Glutamatergic neuron (in vitro differentiated cells): Measurements from ENCODE around the gene NT5C1A. TPM values are rescaled to one million over a fixed set of nuclear protein-coding genes. Genes with fewer than 3 reads are reported as not detected.

Experiments used
- DNase-seq: peaks from one replicate; pipeline ENCODE4 v3.0.0; 2022
- H3K27ac Mint-ChIP-seq: one replicate; pipeline ENCODE4 v1.8.0; 2020; ENCODE audit warnings: mild to moderate bottlenecking, mixed read lengths, inconsistent platforms; ENCODE audit not compliant: unreplicated experiment
- H3K27me3 Mint-ChIP-seq: one replicate; pipeline ENCODE4 v1.8.0; 2020; ENCODE audit warnings: mild to moderate bottlenecking, moderate library complexity, mixed read lengths, inconsistent platforms; ENCODE audit not compliant: unreplicated experiment
- H3K36me3 Mint-ChIP-seq: one replicate; pipeline ENCODE4 v1.8.0; 2020; ENCODE audit warnings: mild to moderate bottlenecking, mixed read lengths, inconsistent platforms; ENCODE audit not compliant: unreplicated experiment
- H3K4me1 Mint-ChIP-seq: one replicate; pipeline ENCODE4 v1.8.0; 2020; ENCODE audit warnings: mild to moderate bottlenecking, low read depth, mixed read lengths, inconsistent platforms; ENCODE audit not compliant: unreplicated experiment
- H3K4me3 Mint-ChIP-seq: one replicate; pipeline ENCODE4 v1.8.0; 2020; ENCODE audit warnings: mild to moderate bottlenecking, mixed read lengths, inconsistent platforms; ENCODE audit not compliant: unreplicated experiment
- H3K9me3 Mint-ChIP-seq: one replicate; pipeline ENCODE4 v1.8.0; 2020; ENCODE audit warnings: mild to moderate bottlenecking, moderate library complexity, mixed read lengths, inconsistent platforms; ENCODE audit not compliant: unreplicated experiment
- total RNA-seq: library from RNA; stranded (reverse); fragmentation: NEBNext Ultra II Directional; extraction: Animal tissue kit (Norgen Biotek cat#: 25700); gene quantifications from one replicate; pipeline ENCODE4 v1.2.1, GENCODE V29; 2021; ENCODE audit not compliant: unreplicated experiment
- TF ChIP-seq, protein P1 (sequence below): fragments of 200-600 bp; sonication (generic); IDR thresholded peaks from one replicate; pipeline ENCODE4 v1.5.0; 2021; ENCODE audit not compliant: partially characterized antibody, unreplicated experiment

Gene NT5C1A
- total RNA-seq, 1 donor from 2014 or later = not detected

- Mint-ChIP-seq H3K27ac (no peak overlapping the region), H3K9me3 (peaks cover 1% of the 10 kb centered on the region), H3K36me3 (no peaks in the 10 kb centered on the region), H3K4me3 (no peak overlapping the region), H3K27me3 (peaks cover 3% of the 10 kb centered on the region), H3K4me1 (peaks cover 26% of the 10 kb centered on the region)
- no peak for DNase-seq
- TF ChIP-seq, protein P1, sequence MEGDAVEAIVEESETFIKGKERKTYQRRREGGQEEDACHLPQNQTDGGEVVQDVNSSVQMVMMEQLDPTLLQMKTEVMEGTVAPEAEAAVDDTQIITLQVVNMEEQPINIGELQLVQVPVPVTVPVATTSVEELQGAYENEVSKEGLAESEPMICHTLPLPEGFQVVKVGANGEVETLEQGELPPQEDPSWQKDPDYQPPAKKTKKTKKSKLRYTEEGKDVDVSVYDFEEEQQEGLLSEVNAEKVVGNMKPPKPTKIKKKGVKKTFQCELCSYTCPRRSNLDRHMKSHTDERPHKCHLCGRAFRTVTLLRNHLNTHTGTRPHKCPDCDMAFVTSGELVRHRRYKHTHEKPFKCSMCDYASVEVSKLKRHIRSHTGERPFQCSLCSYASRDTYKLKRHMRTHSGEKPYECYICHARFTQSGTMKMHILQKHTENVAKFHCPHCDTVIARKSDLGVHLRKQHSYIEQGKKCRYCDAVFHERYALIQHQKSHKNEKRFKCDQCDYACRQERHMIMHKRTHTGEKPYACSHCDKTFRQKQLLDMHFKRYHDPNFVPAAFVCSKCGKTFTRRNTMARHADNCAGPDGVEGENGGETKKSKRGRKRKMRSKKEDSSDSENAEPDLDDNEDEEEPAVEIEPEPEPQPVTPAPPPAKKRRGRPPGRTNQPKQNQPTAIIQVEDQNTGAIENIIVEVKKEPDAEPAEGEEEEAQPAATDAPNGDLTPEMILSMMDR = no peak
These were observed 19.8 kb downstream of the NT5C1A start for GRCh38 chr1:39652105-39652504.

DNA sequence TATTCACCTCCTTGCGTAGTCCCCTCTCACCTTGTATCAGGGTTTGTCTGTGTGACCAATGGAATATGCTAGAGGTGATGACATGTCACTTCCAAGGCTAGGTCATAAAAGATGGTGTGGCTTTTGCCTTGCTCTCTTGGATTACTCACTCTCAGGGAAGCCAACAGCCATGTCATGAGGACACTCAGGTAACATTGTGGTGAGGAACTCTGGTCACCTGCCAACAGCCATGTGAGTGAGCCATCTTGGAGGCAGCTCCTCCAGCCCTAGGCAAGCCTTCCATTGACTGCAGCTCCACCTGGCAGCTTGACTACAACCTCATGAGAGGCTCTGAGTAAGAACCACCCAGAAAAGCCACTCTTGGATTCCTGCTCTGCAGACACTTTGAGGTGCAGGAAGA lies 21.5 kb downstream of the NT5C1A start:
- Mint-ChIP-seq H3K27ac (no peak overlapping the region), H3K4me1 (peaks cover 23% of the 10 kb centered on the region), H3K4me3 (no peak overlapping the region), H3K9me3 (peaks cover 5% of the 10 kb centered on the region), H3K36me3 (no peaks in the 10 kb centered on the region), H3K27me3 (peaks cover 7% of the 10 kb centered on the region)
- DNase-seq = no peak
- TF ChIP-seq, protein P1 = no peak

DNA sequence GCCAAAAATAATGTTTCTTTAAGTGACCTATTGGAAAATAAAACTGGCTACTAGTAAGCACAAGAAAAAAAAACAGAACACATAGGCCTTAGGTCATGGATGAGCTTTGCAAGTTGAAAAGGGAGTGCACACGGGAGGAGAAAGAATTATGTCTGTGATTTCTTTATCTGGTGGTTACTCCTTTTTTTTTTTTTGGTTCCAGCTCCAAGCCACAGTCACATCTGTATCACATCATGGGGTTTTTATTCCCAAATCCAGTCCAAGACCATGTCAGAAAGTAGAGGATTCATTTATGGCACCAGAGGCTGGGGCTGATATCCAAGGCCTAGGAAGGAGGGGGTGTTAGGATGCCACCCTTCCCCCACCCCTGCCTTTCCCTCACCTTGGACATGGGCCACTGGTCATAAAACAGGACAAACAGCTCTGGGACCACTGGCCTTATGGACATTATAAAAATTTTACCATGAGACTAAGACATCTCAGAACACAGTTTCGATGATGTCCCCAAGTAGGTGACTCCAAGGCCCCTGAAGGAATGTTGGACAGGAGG lies 22.2 kb downstream of the NT5C1A start:
- H3K27ac Mint-ChIP-seq = no peak overlapping the region
- peaks cover 7% of the 10 kb centered on the region for H3K27me3 Mint-ChIP-seq
- peaks cover 26% of the 10 kb centered on the region for H3K4me1 Mint-ChIP-seq
- no peak overlapping the region for H3K4me3 Mint-ChIP-seq
- TF ChIP-seq, protein P1 = no peak
- peaks cover 6% of the 10 kb centered on the region for H3K9me3 Mint-ChIP-seq
- DNase-seq = no peak
- H3K36me3 Mint-ChIP-seq = no peaks in the 10 kb centered on the region

DNA sequence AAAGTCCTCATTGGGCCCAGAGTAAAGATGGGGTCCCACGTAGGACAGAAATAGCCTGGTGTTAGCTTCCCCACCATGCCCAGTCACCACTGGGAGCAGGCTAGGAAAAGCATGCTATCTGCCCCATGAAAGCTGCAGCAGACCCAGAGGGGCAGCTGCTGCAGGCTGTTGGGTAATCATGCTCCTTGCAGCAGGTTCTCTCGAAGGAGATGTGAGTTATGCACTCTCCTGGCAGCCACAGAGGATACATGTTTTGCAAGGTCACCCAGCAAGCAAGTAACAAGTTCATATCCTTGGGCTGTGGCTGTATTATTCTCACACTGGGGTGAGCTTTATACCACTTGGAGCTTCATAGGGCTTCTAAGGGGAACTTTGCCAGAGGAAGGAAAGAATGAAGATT lies 23.4 kb downstream of the NT5C1A start:
- TF ChIP-seq, protein P1 = no peak
- peaks cover 5% of the 10 kb centered on the region for H3K36me3 Mint-ChIP-seq
- H3K27ac Mint-ChIP-seq = no peak overlapping the region
- peaks cover 12% of the 10 kb centered on the region for H3K9me3 Mint-ChIP-seq
- H3K4me1 Mint-ChIP-seq = peaks cover 22% of the 10 kb centered on the region
- no peak for DNase-seq
- no peak overlapping the region for H3K4me3 Mint-ChIP-seq
- H3K27me3 Mint-ChIP-seq = peaks cover 14% of the 10 kb centered on the region

GRCh38 chr1:39647247-39647646 lies 24.7 kb downstream of the NT5C1A start:
- H3K27ac Mint-ChIP-seq = peak overlapping the region; percentile 52
- H3K4me3 Mint-ChIP-seq = peak overlapping the region; percentile 20
- TF ChIP-seq, protein P1 = no peak

More at GRCh38 chr1:39647247-39647646, 24.7 kb downstream of the NT5C1A start:
- peaks cover 14% of the 10 kb centered on the region for H3K27me3 Mint-ChIP-seq
- H3K36me3 Mint-ChIP-seq = peaks cover 5% of the 10 kb centered on the region
- DNase-seq = no peak
- H3K9me3 Mint-ChIP-seq = peaks cover 12% of the 10 kb centered on the region
- peaks cover 18% of the 10 kb centered on the region for H3K4me1 Mint-ChIP-seq
